ENCODE results near the gene LRRTM4. TPM values are rescaled to one million over a fixed set of nuclear protein-coding genes. Genes with fewer than 3 reads are reported as not detected.

LRRTM4 gene
- total RNA-seq, 1 donor from 2014 or later, result not detected

DNA sequence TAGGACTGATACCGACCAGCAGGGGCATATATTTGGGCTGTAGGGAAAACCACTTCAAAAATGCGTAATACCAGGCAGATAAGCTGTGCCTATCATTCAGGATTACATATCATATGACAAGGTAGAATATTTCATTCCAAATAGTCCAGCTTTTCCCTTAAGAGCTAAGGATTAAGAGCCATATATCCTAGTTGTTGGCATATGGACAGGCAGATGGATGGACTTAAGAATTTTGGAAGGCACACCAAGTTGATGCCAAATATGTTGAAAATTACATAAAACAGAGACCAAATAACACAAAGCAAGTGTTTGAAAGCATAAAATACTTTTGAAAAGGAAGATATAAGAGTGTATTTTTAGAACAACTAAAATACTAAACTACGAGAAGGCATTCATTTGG is 52.1 kb downstream of the LRRTM4 start:
- Histone ChIP-seq H3K4me1 (no peaks in the 10 kb centered on the region), H3K36me3 (no peaks in the 10 kb centered on the region), H3K4me3 (no peak overlapping the region), H3K27ac (no peak overlapping the region), H3K9me3 (no peaks in the 10 kb centered on the region), H3K27me3 (no peaks in the 10 kb centered on the region)
- DNase-seq (ENCODE audit: low spot score in 2 of 2), result no peak
- TF ChIP-seq, protein P1, sequence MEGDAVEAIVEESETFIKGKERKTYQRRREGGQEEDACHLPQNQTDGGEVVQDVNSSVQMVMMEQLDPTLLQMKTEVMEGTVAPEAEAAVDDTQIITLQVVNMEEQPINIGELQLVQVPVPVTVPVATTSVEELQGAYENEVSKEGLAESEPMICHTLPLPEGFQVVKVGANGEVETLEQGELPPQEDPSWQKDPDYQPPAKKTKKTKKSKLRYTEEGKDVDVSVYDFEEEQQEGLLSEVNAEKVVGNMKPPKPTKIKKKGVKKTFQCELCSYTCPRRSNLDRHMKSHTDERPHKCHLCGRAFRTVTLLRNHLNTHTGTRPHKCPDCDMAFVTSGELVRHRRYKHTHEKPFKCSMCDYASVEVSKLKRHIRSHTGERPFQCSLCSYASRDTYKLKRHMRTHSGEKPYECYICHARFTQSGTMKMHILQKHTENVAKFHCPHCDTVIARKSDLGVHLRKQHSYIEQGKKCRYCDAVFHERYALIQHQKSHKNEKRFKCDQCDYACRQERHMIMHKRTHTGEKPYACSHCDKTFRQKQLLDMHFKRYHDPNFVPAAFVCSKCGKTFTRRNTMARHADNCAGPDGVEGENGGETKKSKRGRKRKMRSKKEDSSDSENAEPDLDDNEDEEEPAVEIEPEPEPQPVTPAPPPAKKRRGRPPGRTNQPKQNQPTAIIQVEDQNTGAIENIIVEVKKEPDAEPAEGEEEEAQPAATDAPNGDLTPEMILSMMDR (IDR thresholded peaks at IDR 0.05), result no peak
- intact Hi-C loops (cut with DNase I), result no loop called here

DNA sequence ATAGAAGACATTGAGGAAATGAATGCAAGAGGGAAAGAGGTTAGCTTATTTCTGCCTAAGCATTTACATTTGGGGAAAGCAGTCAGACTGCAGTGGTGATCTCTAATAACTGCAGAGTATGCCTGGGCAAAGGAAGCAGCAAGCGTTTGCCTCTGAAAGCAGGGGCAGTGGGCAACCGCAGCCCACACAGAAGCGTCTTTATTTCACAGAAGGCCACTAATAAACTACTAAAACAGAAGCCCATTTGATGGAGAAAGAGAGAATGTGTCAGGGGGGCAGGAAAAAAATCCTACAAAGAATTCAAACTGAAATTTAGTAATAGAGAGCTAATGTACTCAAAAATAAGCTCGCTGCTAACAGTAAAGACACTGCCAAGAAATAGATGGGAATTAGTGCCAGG is 53.1 kb downstream of the LRRTM4 start:
- Histone ChIP-seq H3K27me3 (no peaks in the 10 kb centered on the region), H3K4me3 (no peak overlapping the region), H3K9me3 (no peaks in the 10 kb centered on the region), H3K4me1 (no peaks in the 10 kb centered on the region), H3K27ac (no peak overlapping the region), H3K36me3 (no peaks in the 10 kb centered on the region)
- TF ChIP-seq, protein P1 (IDR thresholded peaks at IDR 0.05), result no peak
- intact Hi-C loops (cut with DNase I), result no loop called here
- no peak for DNase-seq (ENCODE audit: low spot score in 2 of 2)

DNA sequence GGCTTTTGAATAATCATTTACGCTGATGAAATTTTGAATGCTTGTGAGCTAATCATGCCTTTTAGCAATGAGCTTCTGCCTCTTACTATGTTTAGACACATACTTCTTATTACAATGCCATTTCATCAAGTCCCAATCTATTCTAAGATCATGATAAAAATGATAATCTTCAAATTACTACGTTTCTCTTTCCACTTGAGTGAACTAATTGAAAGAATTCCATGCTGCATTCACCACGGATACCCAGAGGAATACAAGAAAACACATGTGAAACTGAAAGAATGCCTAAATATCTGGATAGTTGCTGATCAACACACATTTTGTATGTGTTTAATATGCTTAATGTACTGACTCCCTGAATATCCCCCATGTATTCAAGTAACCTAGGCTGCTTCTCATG is 62.3 kb downstream of the LRRTM4 start:
- DNase-seq (ENCODE audit: low spot score in 2 of 2), result no peak
- Histone ChIP-seq H3K4me1 (no peaks in the 10 kb centered on the region), H3K9me3 (no peaks in the 10 kb centered on the region), H3K27ac (no peak overlapping the region), H3K4me3 (no peak overlapping the region), H3K36me3 (no peaks in the 10 kb centered on the region), H3K27me3 (no peaks in the 10 kb centered on the region)
- intact Hi-C loops (cut with DNase I), result no loop called here
- TF ChIP-seq, protein P1 (IDR thresholded peaks at IDR 0.05), result no peak

DNA sequence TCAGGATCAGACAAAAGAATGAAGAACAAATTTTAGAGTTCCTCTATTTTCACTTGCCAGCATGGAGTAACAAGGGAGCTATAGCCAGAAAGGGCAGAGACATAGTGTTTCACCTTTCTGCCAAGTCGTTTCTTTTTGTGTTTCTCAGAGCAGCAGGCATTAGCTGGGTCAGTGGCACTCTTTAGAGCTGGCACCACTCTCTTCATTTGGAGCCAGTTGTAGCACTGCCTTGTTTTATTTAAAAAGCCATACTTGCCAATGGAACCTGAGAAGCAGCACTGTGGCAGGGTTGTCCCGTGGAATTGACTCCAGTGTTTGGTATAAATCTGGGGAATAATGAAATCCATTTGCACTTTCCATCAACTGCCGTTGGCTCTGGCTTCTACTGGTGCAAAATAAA is 64.0 kb downstream of the LRRTM4 start:
- H3K4me3 ChIP-seq, result no peak overlapping the region
- H3K36me3 ChIP-seq, result no peaks in the 10 kb centered on the region
- H3K27me3 ChIP-seq, result no peaks in the 10 kb centered on the region
- H3K9me3 ChIP-seq, result no peaks in the 10 kb centered on the region
- no peaks in the 10 kb centered on the region for H3K4me1 ChIP-seq
- intact Hi-C loops (cut with DNase I), result no loop called here
- TF ChIP-seq, protein P1 (IDR thresholded peaks at IDR 0.05), result no peak
- no peak for DNase-seq (ENCODE audit: low spot score in 2 of 2)
- no peak overlapping the region for H3K27ac ChIP-seq

DNA sequence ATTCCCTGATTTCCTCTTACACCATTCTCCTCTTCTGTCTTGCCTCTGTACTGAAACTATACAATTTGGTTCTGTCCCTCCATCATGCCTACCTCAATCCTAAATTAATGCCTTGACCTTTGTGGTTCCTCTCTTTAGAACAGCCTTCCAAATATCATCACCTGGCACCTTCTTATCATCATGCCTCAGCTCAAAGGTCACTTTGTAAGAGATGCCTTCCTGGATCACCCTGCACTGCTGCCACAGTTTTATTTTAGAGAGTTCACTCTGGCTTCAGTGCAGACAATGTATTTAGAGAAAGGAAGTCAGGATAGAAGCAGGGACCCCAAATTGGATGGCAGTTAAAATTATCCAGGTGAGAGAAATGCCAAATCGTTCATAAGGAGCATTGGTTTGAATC is 64.5 kb downstream of the LRRTM4 start:
- intact Hi-C loops (cut with DNase I), result no loop called here

More for the DNA sequence above, 64.5 kb downstream of the LRRTM4 start:
- no peaks in the 10 kb centered on the region for H3K27me3 ChIP-seq
- no peaks in the 10 kb centered on the region for H3K4me1 ChIP-seq
- no peak overlapping the region for H3K27ac ChIP-seq
- DNase-seq (ENCODE audit: low spot score in 2 of 2), result no peak
- TF ChIP-seq, protein P1 (IDR thresholded peaks at IDR 0.05), result no peak
- no peak overlapping the region for H3K4me3 ChIP-seq
- no peaks in the 10 kb centered on the region for H3K9me3 ChIP-seq
- no peaks in the 10 kb centered on the region for H3K36me3 ChIP-seq
